ENCODE measurements around the gene GRAMD2A.

Gene GRAMD2A

GRCh38 chr15:72223278-72223677 is 25.7 kb upstream of the GRAMD2A start:
- DNase-seq: no peak
- in situ Hi-C loops (cut with HindIII; ENCODE audit: low pct_ligation_motif_present, low pct_unique_long_range_greater_than_20kb, low sequenced_read_pairs): no loop called here

DNA sequence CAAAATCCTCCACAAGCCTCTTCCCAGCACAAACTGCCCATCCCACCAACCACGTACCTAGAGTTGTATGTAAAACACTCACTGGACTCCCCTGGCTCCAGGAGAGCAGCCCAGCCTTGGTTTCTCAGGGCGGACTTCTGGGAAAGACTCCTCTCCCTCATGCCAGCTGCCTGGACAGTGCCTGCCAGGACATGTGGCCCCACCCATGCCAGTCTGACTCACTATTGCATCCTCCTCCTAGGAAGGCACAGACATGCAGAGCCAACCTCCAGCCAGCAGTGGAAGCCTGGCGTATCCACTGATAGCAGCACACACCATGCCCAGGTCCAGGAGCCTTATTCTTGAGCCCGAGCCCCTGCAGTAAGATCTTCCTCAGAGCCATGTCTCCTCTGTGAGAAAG is 24.8 kb upstream of the GRAMD2A start:
- DNase-seq: peak; percentile 72

GRCh38 chr15:72220687-72221086 is 23.1 kb upstream of the GRAMD2A start:
- DNase-seq: no peak
- in situ Hi-C loops (cut with HindIII; ENCODE audit: low pct_ligation_motif_present, low pct_unique_long_range_greater_than_20kb, low sequenced_read_pairs): no loop called here

More for the DNA sequence above, 24.8 kb upstream of the GRAMD2A start:
- in situ Hi-C loops (cut with HindIII; ENCODE audit: low pct_ligation_motif_present, low pct_unique_long_range_greater_than_20kb, low sequenced_read_pairs): no loop called here

- no peak for DNase-seq
- in situ Hi-C loops (cut with HindIII; ENCODE audit: low pct_ligation_motif_present, low pct_unique_long_range_greater_than_20kb, low sequenced_read_pairs): no loop called here
These were observed 19.6 kb upstream of the GRAMD2A start for GRCh38 chr15:72217216-72217615.

DNA sequence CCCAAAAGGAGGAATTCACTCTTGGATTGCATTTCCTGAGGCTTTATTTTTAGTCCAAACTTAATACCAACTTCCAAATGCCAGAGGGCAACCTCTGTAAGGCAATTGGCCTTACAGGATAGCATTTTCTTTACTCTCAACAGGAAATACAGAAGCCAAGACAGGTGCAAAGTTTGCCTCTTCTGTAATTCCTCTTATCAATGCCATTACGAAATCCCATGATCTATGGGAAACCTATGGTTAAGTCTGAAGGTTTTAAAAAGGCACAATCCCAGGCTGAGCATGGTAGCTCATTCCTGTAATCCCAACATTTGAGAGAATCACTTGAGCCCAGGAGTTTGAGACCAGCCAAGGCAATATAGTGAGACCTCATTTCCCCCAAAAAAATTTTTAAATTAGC is 18.5 kb upstream of the GRAMD2A start:
- in situ Hi-C loops (cut with HindIII; ENCODE audit: low pct_ligation_motif_present, low pct_unique_long_range_greater_than_20kb, low sequenced_read_pairs): no loop called here
- DNase-seq: no peak

DNA sequence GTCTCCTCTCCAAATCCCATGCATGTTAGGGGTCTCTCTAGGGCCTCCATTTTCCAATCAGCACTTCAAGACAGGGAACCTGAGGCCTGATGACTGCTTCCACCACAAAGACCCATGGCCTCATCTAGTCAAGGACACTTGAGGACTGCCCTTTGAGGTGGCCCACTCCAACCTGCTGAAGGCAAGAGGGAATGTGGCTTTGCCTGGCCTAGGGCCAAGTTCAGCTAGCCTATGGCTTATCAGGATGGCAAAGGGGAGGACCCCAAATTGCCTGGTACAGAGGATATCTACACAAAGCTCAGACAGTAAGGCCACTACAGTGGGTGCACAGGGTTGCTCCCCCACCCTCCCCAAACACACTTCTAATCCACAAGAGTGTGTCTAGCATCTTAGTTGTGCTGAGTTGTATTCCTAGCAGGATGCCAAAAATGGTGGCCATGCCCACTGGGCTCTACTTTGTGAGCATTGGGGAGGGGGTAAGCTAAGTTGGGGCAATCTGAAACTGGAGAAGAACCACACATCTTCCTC is 10.0 kb upstream of the GRAMD2A start:
- in situ Hi-C loops (cut with HindIII; ENCODE audit: low pct_ligation_motif_present, low pct_unique_long_range_greater_than_20kb, low sequenced_read_pairs): no loop called here
- DNase-seq: no peak

DNA sequence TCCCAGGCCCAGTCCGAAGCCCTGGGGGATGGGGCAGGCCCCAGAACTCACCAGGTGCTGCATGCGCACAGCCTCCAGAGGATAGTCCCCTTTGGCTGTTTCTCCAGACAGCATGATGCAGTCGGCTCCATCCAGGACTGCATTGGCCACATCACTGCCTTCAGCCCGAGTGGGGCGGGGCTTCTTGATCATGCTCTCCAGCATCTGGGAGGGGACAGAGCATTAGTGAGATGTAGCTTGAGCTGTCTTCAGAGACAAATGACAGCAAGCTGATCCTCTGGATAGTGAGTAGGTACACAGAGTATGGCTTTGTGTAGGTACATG is 9.1 kb upstream of the GRAMD2A start:
- no peak for DNase-seq

GRCh38 chr15:72205896-72206676 is 8.5 kb upstream of the GRAMD2A start:
- in situ Hi-C loops (cut with HindIII; ENCODE audit: low pct_ligation_motif_present, low pct_unique_long_range_greater_than_20kb, low sequenced_read_pairs): no loop called here
- no peak for DNase-seq

More for the DNA sequence above, 9.1 kb upstream of the GRAMD2A start:
- in situ Hi-C loops (cut with HindIII; ENCODE audit: low pct_ligation_motif_present, low pct_unique_long_range_greater_than_20kb, low sequenced_read_pairs): no loop called here

DNA sequence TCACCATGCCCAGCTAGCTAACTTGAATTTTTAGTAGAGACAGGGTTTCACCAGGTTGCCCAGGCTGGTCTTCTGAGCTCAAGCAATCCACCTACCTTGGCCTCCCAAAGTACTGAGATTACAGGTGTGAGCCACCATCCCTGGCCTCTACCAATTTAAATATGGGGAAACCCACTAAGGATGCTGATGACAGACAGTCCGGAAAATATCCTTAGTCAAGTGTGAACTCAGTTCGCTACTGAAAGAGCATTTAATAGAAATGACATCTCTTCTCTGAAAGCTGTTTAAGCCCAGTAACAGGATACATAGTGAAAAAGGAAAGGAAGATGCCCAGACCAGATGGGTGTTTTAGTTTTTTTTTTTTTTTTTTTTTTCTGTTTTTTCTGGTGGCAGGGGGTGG is 7.7 kb upstream of the GRAMD2A start:
- in situ Hi-C loops (cut with HindIII; ENCODE audit: low pct_ligation_motif_present, low pct_unique_long_range_greater_than_20kb, low sequenced_read_pairs): no loop called here
- DNase-seq: no peak

DNA sequence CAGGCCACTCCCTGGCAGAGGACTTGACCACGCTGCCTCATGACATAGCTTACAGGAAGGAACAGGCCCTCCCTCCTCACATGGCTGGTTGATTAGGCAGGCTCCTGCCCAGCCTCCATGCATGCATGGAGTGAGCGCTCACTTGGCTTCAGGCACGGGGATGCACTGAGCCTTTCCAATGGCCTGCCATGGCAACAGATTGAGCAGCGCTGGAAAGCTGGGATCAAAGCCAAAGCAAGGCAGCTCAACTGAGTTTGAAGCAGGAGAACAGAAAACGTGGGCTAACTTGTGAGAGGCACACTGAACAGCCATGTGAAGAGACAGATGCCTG is 5.9 kb upstream of the GRAMD2A start:
- DNase-seq: peak; percentile 93
- in situ Hi-C loops (cut with HindIII; ENCODE audit: low pct_ligation_motif_present, low pct_unique_long_range_greater_than_20kb, low sequenced_read_pairs): no loop called here

- DNase-seq: no peak
- in situ Hi-C loops (cut with HindIII; ENCODE audit: low pct_ligation_motif_present, low pct_unique_long_range_greater_than_20kb, low sequenced_read_pairs): no loop called here
These were observed 5.4 kb upstream of the GRAMD2A start for GRCh38 chr15:72202801-72203506.

GRCh38 chr15:72202302-72202701 is 4.7 kb upstream of the GRAMD2A start:
- in situ Hi-C loops (cut with HindIII; ENCODE audit: low pct_ligation_motif_present, low pct_unique_long_range_greater_than_20kb, low sequenced_read_pairs): no loop called here
- DNase-seq: no peak

GRCh38 chr15:72201391-72201921 is 3.9 kb upstream of the GRAMD2A start:
- DNase-seq: no peak
- in situ Hi-C loops (cut with HindIII; ENCODE audit: low pct_ligation_motif_present, low pct_unique_long_range_greater_than_20kb, low sequenced_read_pairs): no loop called here

- no peak for DNase-seq
- in situ Hi-C loops (cut with HindIII; ENCODE audit: low pct_ligation_motif_present, low pct_unique_long_range_greater_than_20kb, low sequenced_read_pairs): no loop called here
These were observed 3.0 kb upstream of the GRAMD2A start for GRCh38 chr15:72200395-72201237.

GRCh38 chr15:72199721-72200212 is 2.2 kb upstream of the GRAMD2A start:
- in situ Hi-C loops (cut with HindIII; ENCODE audit: low pct_ligation_motif_present, low pct_unique_long_range_greater_than_20kb, low sequenced_read_pairs): no loop called here
- peak; percentile 75 for DNase-seq

DNA sequence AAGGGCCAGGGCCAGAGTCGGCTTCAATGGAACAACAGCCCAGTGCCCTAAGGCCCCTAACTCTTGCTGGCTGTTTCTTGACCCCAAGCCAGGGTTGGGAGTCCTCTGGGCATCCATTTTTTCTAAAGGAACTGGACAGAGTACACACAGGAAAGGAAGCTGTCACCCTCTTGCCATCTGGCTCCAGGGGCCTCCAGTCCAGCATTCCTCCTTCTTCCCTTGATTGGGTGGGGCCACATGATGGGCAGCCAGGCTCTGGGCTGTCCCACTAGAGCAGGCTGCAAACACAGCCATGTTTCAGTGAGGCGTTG is 1.6 kb upstream of the GRAMD2A start:
- no peak for DNase-seq
- in situ Hi-C loops (cut with HindIII; ENCODE audit: low pct_ligation_motif_present, low pct_unique_long_range_greater_than_20kb, low sequenced_read_pairs): no loop called here

- in situ Hi-C loops (cut with HindIII; ENCODE audit: low pct_ligation_motif_present, low pct_unique_long_range_greater_than_20kb, low sequenced_read_pairs): no loop called here
- DNase-seq: no peak
These were observed 993 bp upstream of the GRAMD2A start for GRCh38 chr15:72198356-72199204.

DNA sequence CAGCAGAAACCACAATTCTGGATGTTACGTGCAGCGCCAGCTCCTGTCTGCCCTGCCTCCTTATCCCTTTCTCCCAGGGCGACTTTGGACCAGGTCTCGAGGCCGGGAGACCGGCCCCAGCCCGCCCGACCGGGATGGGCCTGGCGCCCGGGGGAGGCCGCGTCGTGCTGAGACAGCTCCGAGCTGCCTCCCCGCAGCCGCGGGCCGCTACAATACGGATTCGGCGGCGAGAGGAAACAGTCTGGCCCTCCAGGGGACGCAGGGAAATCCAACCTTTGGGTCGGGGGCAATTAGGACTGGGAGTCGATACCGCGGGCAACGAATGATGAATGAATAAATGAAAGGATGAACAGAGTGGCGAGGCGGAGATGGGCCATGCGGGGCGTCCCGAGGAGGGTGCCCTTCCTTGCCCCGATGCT is 537 bp downstream of the GRAMD2A start:
- in situ Hi-C loops (cut with HindIII; ENCODE audit: low pct_ligation_motif_present, low pct_unique_long_range_greater_than_20kb, low sequenced_read_pairs): no loop called here

More for the DNA sequence above, 537 bp downstream of the GRAMD2A start:
- DNase-seq: no peak
